HG02943 (cell line): Measurements from ENCODE around the gene SLC22A4.

Source experiments
- ATAC-seq: cut with Tn5 transposase; IDR thresholded peaks from one replicate; pipeline ENCODE4 v1.9.1; 2021; ENCODE audit warnings: mild to moderate bottlenecking, low read depth, moderate library complexity; ENCODE audit not compliant: unreplicated experiment

Gene SLC22A4

GRCh38 chr5:132273631-132274030 lies 20.6 kb upstream of the SLC22A4 start:
- ATAC-seq, result no peak

GRCh38 chr5:132274050-132274792 lies 20.0 kb upstream of the SLC22A4 start:
- no peak for ATAC-seq

- ATAC-seq, result no peak
Observed at GRCh38 chr5:132275367-132276220, 18.6 kb upstream of the SLC22A4 start.

- ATAC-seq, result no peak
Observed at GRCh38 chr5:132277256-132277655, 16.9 kb upstream of the SLC22A4 start.

GRCh38 chr5:132277971-132278853 lies 16.0 kb upstream of the SLC22A4 start:
- no peak for ATAC-seq

- ATAC-seq, result no peak
Observed at GRCh38 chr5:132279801-132280200, 14.4 kb upstream of the SLC22A4 start.

GRCh38 chr5:132280371-132281240 lies 13.6 kb upstream of the SLC22A4 start:
- ATAC-seq, result no peak

GRCh38 chr5:132281856-132282614 lies 12.2 kb upstream of the SLC22A4 start:
- no peak for ATAC-seq

GRCh38 chr5:132283423-132284043 lies 10.7 kb upstream of the SLC22A4 start:
- ATAC-seq, result no peak

- no peak for ATAC-seq
Observed at GRCh38 chr5:132289097-132289496, 5.1 kb upstream of the SLC22A4 start.

- no peak for ATAC-seq
Observed at GRCh38 chr5:132291026-132291425, 3.2 kb upstream of the SLC22A4 start.

- peak; percentile 41 for ATAC-seq
Observed at GRCh38 chr5:132293066-132293991, 865 bp upstream of the SLC22A4 start.

- ATAC-seq, result peak; percentile 21
Observed at GRCh38 chr5:132294728-132295504, 722 bp downstream of the SLC22A4 start.

- no peak for ATAC-seq
Observed at GRCh38 chr5:132295505-132296411, 1.6 kb downstream of the SLC22A4 start.

- ATAC-seq, result no peak
Observed at GRCh38 chr5:132296412-132297016, 2.3 kb downstream of the SLC22A4 start.
